Pons (tissue), 1 donor: ENCODE measurements around the gene CFAP58.
A peak's percentile ranks its signal among the peaks of the same experiment; 100 is the strongest.

Experiments used
- DNase-seq: peaks from one replicate; pipeline ENCODE4 v3.0.0-alpha.2; 2016; ENCODE audit warnings: low spot score

CFAP58 gene

GRCh38 chr10:104487794-104488438 is 134.3 kb downstream of the CFAP58 start:
- DNase-seq = no peak

GRCh38 chr10:104488439-104488832 is 134.8 kb downstream of the CFAP58 start:
- no peak for DNase-seq

- peak; percentile 34 for DNase-seq
Observed at GRCh38 chr10:104492329-104492940, 138.8 kb downstream of the CFAP58 start.

- DNase-seq = no peak
Observed at GRCh38 chr10:104498347-104499081, 144.9 kb downstream of the CFAP58 start.

GRCh38 chr10:104501449-104501848 is 147.8 kb downstream of the CFAP58 start:
- no peak for DNase-seq

GRCh38 chr10:104501864-104502579 is 148.4 kb downstream of the CFAP58 start:
- DNase-seq = no peak

- no peak for DNase-seq
Observed at GRCh38 chr10:104502907-104503306, 149.3 kb downstream of the CFAP58 start.
